Measurements from ENCODE around the gene WDR53.
"Not testable (repeated sequence)": the region's sequence is repeated elsewhere in the genome, so short reads cannot be mapped to it uniquely, and the experiment has no call there.

- TF ChIP-seq CTCF (conservative IDR thresholded peaks at IDR 0.05; ENCODE audit: low read length); EZH2phosphoT487 (IDR thresholded peaks at IDR 0.05; ENCODE audit: borderline replicate concordance): not testable (repeated sequence)
Observed at GRCh38 chr3:196549312-196549711, 19.0 kb downstream of the WDR53 start.
